Measurements from ENCODE around the gene KMT2B. TPM values are rescaled to one million over a fixed set of nuclear protein-coding genes. Genes with fewer than 3 reads are reported as not detected.
A peak's percentile ranks its signal among the peaks of the same experiment; 100 is the strongest.

KMT2B gene
- total RNA-seq, 8 experiments from 2014 or later = 6.1 to 28.4 (median 11.0) TPM

DNA sequence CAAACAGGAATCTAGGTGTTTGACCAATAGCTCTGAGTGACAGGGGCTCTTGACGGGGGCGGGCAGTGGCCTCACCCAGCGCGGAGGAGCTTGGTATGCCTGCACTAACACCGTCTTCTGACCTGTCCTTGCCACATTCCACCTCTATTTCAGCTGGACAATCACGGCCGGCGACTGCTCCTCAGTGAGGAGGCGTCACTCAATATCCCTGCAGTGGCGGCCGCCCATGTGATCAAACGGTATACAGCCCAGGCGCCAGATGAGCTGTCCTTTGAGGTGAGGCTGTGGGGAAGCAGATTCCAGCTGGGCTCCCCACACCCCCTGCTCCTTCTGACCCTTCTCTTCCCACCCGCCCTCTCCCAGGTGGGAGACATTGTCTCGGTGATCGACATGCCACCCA is 62.3 kb downstream of the KMT2B start:
- in situ Hi-C loops (cut with MboI; ENCODE audit: low pct_unique_long_range_greater_than_20kb in 2 of 9, low sequenced_read_pairs in 9 of 9, unreplicated experiment in 9 of 9) = no loop called here
- WGBS, 10 experiments = 90 to 100% (median 95%) methylated on average over 2 to 6 of the region's 16 CpGs; no CpG with 5 or more reads in 6 of the 10 experiments
- H3K27ac ChIP-seq = no peak overlapping the region
- peaks cover 17% of the 10 kb centered on the region in 2 donors for H3K4me1 ChIP-seq (replicated peaks in 1 of 2)
- no peak for ATAC-seq (replicated peaks in 6 of 8)
- H3K4me3 ChIP-seq = no peak overlapping the region

DNA sequence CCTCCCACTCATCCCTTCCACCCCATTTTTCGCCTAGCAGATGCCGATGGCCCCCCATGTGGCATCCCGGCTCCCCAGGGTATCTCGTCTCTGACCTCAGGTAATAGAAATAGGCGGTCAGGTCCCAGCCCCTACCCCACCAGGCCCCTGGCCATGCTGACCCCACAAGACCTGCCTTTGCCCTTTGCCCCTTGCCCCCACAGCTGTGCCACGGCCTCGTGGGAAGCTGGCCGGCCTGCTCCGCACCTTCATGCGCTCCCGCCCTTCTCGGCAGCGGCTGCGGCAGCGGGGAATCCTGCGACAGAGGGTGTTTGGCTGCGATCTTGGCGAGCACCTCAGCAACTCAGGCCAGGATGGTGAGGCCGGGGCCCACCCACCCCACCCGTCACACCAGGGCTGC is 62.9 kb downstream of the KMT2B start:
- ATAC-seq (replicated peaks in 6 of 8) = no peak
- in situ Hi-C loops (cut with MboI; ENCODE audit: low pct_unique_long_range_greater_than_20kb in 2 of 9, low sequenced_read_pairs in 9 of 9, unreplicated experiment in 9 of 9) = no loop called here
- H3K4me3 ChIP-seq = no peak overlapping the region
- WGBS, 10 experiments = no CpG with 5 or more reads among the region's 20 CpGs
- no peak overlapping the region for H3K27ac ChIP-seq
- H3K4me1 ChIP-seq (replicated peaks in 1 of 2) = peaks cover 17% of the 10 kb centered on the region in 2 donors

DNA sequence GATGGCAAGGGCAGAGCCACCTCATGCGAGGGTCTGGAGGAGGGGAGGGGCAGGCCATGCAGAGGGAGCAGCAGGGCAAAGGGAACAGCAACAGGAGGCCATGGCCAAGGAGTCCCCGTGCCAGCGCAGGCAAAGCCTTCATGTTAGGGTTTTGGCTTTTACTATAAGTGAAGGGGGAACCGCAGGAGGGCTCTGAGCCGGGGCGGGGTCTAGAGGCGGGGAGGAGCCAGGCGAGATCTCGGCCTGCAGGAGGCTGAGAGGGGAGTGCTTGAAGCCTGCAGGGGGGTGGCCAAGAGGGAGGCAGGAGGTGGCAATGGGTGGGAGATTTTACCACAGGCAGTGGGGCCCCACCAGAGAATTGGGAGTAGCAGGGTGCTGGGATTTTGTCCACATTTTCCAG is 63.8 kb downstream of the KMT2B start:
- no peak for ATAC-seq (replicated peaks in 6 of 8)

DNA sequence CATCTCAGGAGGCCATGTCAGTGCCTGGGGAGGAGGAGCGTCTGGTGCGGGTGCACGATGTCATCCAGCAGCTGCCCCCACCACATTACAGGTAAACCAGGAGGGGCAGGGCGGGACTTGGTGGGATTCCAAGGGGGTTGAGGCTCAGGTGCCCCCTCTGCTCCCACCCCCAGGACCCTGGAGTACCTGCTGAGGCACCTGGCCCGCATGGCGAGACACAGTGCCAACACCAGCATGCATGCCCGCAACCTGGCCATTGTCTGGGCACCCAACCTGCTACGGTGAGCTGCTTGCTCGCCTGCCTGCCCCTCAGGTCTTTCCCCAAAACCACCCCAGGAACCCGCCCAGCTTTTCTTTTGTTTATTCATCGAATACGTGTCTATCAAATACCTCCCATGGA is 64.8 kb downstream of the KMT2B start:
- no peak overlapping the region for H3K27ac ChIP-seq
- no peak overlapping the region for H3K4me3 ChIP-seq
- no peak for ATAC-seq (replicated peaks in 6 of 8)
- peaks cover 2 to 3% of the 10 kb centered on the region in 2 donors for H3K4me1 ChIP-seq (replicated peaks in 1 of 2)
- in situ Hi-C loops (cut with MboI; ENCODE audit: low pct_unique_long_range_greater_than_20kb in 2 of 9, low sequenced_read_pairs in 9 of 9, unreplicated experiment in 9 of 9) = no loop called here
- WGBS, 10 experiments = 90 to 100% methylated on average over 2 to 3 of the region's 12 CpGs; no CpG with 5 or more reads in 8 of the 10 experiments

More for the DNA sequence above, 63.8 kb downstream of the KMT2B start:
- WGBS, 10 experiments = 20 to 100% (median 50%) methylated on average over 1 to 2 of the region's 9 CpGs; no CpG with 5 or more reads in 6 of the 10 experiments
- in situ Hi-C loops (cut with MboI; ENCODE audit: low pct_unique_long_range_greater_than_20kb in 2 of 9, low sequenced_read_pairs in 9 of 9, unreplicated experiment in 9 of 9) = no loop called here
- peaks cover 11 to 12% of the 10 kb centered on the region in 2 donors for H3K4me1 ChIP-seq (replicated peaks in 1 of 2)
- H3K27ac ChIP-seq = no peak overlapping the region
- H3K4me3 ChIP-seq = no peak overlapping the region

- in situ Hi-C loops (cut with MboI; ENCODE audit: low pct_unique_long_range_greater_than_20kb in 2 of 9, low sequenced_read_pairs in 9 of 9, unreplicated experiment in 9 of 9) = no loop called here
- peak in 3 of 8 experiments; percentile 19 to 26 (median 20) for ATAC-seq (replicated peaks in 6 of 8)
- Histone ChIP-seq H3K27ac (no peak overlapping the region), H3K4me3 (no peak overlapping the region), H3K4me1 (replicated peaks in 1 of 2) (no peaks in the 10 kb centered on the region)
- WGBS, 10 experiments = 70 to 100% (median 90%) methylated on average over 1 to 8 of the region's 28 CpGs; no CpG with 5 or more reads in 4 of the 10 experiments
Measured at GRCh38 chr19:35783469-35784434, 65.9 kb downstream of the KMT2B start.

GRCh38 chr19:35784503-35785338 is 66.9 kb downstream of the KMT2B start:
- Histone ChIP-seq H3K4me3 (no peak overlapping the region), H3K27ac (no peak overlapping the region), H3K4me1 (replicated peaks in 1 of 2) (no peaks in the 10 kb centered on the region)
- in situ Hi-C loops (cut with MboI; ENCODE audit: low pct_unique_long_range_greater_than_20kb in 2 of 9, low sequenced_read_pairs in 9 of 9, unreplicated experiment in 9 of 9) = no loop called here
- WGBS, 10 experiments = 50 to 100% methylated on average over 1 of the region's 45 CpGs; no CpG with 5 or more reads in 8 of the 10 experiments
- no peak for ATAC-seq (replicated peaks in 6 of 8)

GRCh38 chr19:35785339-35785627 is 67.5 kb downstream of the KMT2B start:
- ATAC-seq (replicated peaks in 6 of 8) = no peak
- in situ Hi-C loops (cut with MboI; ENCODE audit: low pct_unique_long_range_greater_than_20kb in 2 of 9, low sequenced_read_pairs in 9 of 9, unreplicated experiment in 9 of 9) = no loop called here
- Histone ChIP-seq H3K4me3 (no peak overlapping the region), H3K27ac (no peak overlapping the region), H3K4me1 (replicated peaks in 1 of 2) (no peaks in the 10 kb centered on the region)
- WGBS, 10 experiments = 57 to 100% (median 87%) methylated on average over 2 to 8 of the region's 10 CpGs; no CpG with 5 or more reads in 5 of the 10 experiments

DNA sequence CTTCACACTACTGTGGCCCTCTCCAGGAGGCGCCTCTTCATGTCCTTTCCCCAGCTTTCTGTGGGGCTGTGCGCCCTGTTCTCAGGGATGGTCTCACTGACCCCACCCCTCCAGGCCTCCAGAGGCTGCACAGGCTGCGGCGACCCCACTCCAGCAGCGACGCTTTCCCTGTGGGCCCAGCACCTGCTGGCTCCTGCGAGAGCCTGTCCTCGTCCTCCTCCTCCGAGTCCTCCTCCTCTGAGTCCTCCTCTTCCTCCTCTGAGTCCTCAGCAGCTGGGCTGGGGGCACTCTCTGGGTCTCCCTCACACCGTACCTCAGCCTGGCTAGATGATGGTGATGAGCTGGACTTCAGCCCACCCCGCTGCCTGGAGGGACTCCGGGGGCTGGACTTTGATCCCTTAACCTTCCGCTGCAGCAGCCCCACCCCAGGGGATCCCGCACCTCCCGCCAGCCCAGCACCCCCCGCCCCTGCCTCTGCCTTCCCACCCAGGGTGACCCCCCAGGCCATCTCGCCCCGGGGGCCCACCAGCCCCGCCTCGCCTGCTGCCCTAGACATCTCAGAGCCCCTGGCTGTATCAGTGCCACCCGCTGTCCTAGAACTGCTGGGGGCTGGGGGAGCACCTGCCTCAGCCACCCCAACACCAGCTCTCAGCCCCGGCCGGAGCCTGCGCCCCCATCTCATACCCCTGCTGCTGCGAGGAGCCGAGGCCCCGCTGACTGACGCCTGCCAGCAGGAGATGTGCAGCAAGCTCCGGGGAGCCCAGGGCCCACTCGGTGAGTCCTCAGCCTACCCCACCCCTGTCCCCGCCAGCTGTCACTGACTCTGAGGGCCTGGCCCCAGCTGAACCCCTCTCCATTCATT is 68.7 kb downstream of the KMT2B start:
- H3K4me1 ChIP-seq (replicated peaks in 1 of 2) = no peaks in the 10 kb centered on the region
- in situ Hi-C loops (cut with MboI; ENCODE audit: low pct_unique_long_range_greater_than_20kb in 2 of 9, low sequenced_read_pairs in 9 of 9, unreplicated experiment in 9 of 9) = no loop called here
- no peak overlapping the region for H3K27ac ChIP-seq
- 81 to 100% (median 84%) methylated on average over 2 to 9 of the region's 31 CpGs; no CpG with 5 or more reads in 6 of the 10 experiments for WGBS, 10 experiments
- H3K4me3 ChIP-seq = no peak overlapping the region
- no peak for ATAC-seq (replicated peaks in 6 of 8)

GRCh38 chr19:35787227-35787799 is 69.5 kb downstream of the KMT2B start:
- no peaks in the 10 kb centered on the region for H3K4me1 ChIP-seq (replicated peaks in 1 of 2)
- no peak overlapping the region for H3K27ac ChIP-seq
- in situ Hi-C loops (cut with MboI; ENCODE audit: low pct_unique_long_range_greater_than_20kb in 2 of 9, low sequenced_read_pairs in 9 of 9, unreplicated experiment in 9 of 9) = no loop called here
- ATAC-seq (replicated peaks in 6 of 8) = no peak
- WGBS, 10 experiments = no CpG with 5 or more reads among the region's 15 CpGs
- H3K4me3 ChIP-seq = no peak overlapping the region

Other genes with a start within 250 kb of the KMT2B start
- not detected for gene KRTDAP, start 227.5 kb upstream of the KMT2B start, total RNA-seq
- 10 to 100 TPM in 2 of 8 experiments, 1 to 10 TPM in 3, under 1 TPM in 2, not detected in 1; 0.14 to 49.2 (median 3.1) TPM for gene DMKN, start 204.4 kb upstream of the KMT2B start, total RNA-seq
- gene SBSN, start 189.7 kb upstream of the KMT2B start, total RNA-seq = 1 to 10 TPM in 2 of 8 experiments, under 1 TPM in 6; 0.11 to 3.5 (median 0.41) TPM
- gene GAPDHS, start 184.5 kb upstream of the KMT2B start, total RNA-seq = not detected
- 100 to 1,000 TPM in 2 of 8 experiments, 10 to 100 TPM in 6; 70.4 to 130 (median 89.3) TPM for gene TMEM147, start 172.4 kb upstream of the KMT2B start, total RNA-seq
- gene ATP4A, start 154.3 kb upstream of the KMT2B start, total RNA-seq = under 1 TPM in 5 of 8 experiments, not detected in 3; 0.05 to 0.25 (median 0.11) TPM
- gene PMIS2, start 131.8 kb upstream of the KMT2B start, total RNA-seq = under 1 TPM in 1 of 8 experiments, not detected in 7; 0.66 TPM
- gene HAUS5, start 105.3 kb upstream of the KMT2B start, total RNA-seq = 10 to 100 TPM in 3 of 8 experiments, 1 to 10 TPM in 5; 2.7 to 14.3 (median 9.4) TPM
- 10 to 100 TPM; 33.4 to 71.7 (median 51.1) TPM for gene RBM42, start 89.0 kb upstream of the KMT2B start, total RNA-seq
- gene ETV2, start 76.3 kb upstream of the KMT2B start, total RNA-seq = 1 to 10 TPM in 5 of 8 experiments, under 1 TPM in 3; 0.50 to 3.2 (median 1.4) TPM
- 100 to 1,000 TPM; 721 to 998 (median 791) TPM for gene COX6B1, start 69.7 kb upstream of the KMT2B start, total RNA-seq
- under 1 TPM in 1 of 8 experiments, not detected in 7; 0.38 TPM for gene UPK1A, start 51.5 kb upstream of the KMT2B start, total RNA-seq
- gene ZBTB32, start 13.4 kb upstream of the KMT2B start, total RNA-seq = 10 to 100 TPM in 1 of 8 experiments, 1 to 10 TPM in 4, under 1 TPM in 3; 0.43 to 34.3 (median 2.2) TPM
- 1 to 10 TPM; 1.8 to 6.4 (median 4.3) TPM for gene IGFLR1, start 24.4 kb downstream of the KMT2B start, total RNA-seq
- gene U2AF1L4, start 27.4 kb downstream of the KMT2B start, total RNA-seq = 10 to 100 TPM; 14.0 to 33.1 (median 18.9) TPM
- gene PSENEN, start 27.6 kb downstream of the KMT2B start, total RNA-seq = 100 to 1,000 TPM in 2 of 8 experiments, 10 to 100 TPM in 6; 56.4 to 142 (median 84.7) TPM
- gene LIN37, start 30.6 kb downstream of the KMT2B start, total RNA-seq = 10 to 100 TPM; 12.6 to 32.0 (median 19.9) TPM
- gene HSPB6, start 39.0 kb downstream of the KMT2B start, total RNA-seq = 1 to 10 TPM in 2 of 8 experiments, under 1 TPM in 6; 0.14 to 1.8 (median 0.68) TPM
- 10 to 100 TPM in 5 of 8 experiments, 1 to 10 TPM in 3; 3.1 to 19.9 (median 12.7) TPM for gene PROSER3, start 40.2 kb downstream of the KMT2B start, total RNA-seq
- gene ARHGAP33, start 57.6 kb downstream of the KMT2B start, total RNA-seq = 10 to 100 TPM in 5 of 8 experiments, 1 to 10 TPM in 2, under 1 TPM in 1; 0.51 to 33.1 (median 16.1) TPM
- under 1 TPM in 1 of 8 experiments, not detected in 7; 0.52 TPM for gene PRODH2, start 94.8 kb downstream of the KMT2B start, total RNA-seq
- gene NPHS1, start 134.5 kb downstream of the KMT2B start, total RNA-seq = under 1 TPM in 6 of 8 experiments, not detected in 2; 0.05 to 0.85 (median 0.37) TPM
- 1 to 10 TPM in 5 of 8 experiments, under 1 TPM in 3; 0.10 to 6.2 (median 1.3) TPM for gene KIRREL2, start 138.9 kb downstream of the KMT2B start, total RNA-seq
- gene APLP1, start 150.6 kb downstream of the KMT2B start, total RNA-seq = 100 to 1,000 TPM in 5 of 8 experiments, 10 to 100 TPM in 1, 1 to 10 TPM in 2; 4.6 to 397 (median 337) TPM
- gene NFKBID, start 182.5 kb downstream of the KMT2B start, total RNA-seq = 10 to 100 TPM in 1 of 8 experiments, 1 to 10 TPM in 7; 1.6 to 10.1 (median 3.7) TPM
- 1 to 10 TPM in 2 of 8 experiments, under 1 TPM in 3, not detected in 3; 0.33 to 3.8 (median 0.62) TPM for gene HCST, start 184.5 kb downstream of the KMT2B start, total RNA-seq
- under 1 TPM in 1 of 8 experiments, not detected in 7; 0.76 TPM for gene TYROBP, start 190.3 kb downstream of the KMT2B start, total RNA-seq
- 10 to 100 TPM in 1 of 8 experiments, 1 to 10 TPM in 6, under 1 TPM in 1; 0.56 to 11.7 (median 6.5) TPM for gene LRFN3, start 218.4 kb downstream of the KMT2B start, total RNA-seq